Gastrocnemius medialis (tissue), 4 donors: Measurements from ENCODE around the gene SGTA. TPM values are rescaled to one million over a fixed set of nuclear protein-coding genes. Genes with fewer than 3 reads are reported as not detected.
"Not testable (repeated sequence)": the region's sequence is repeated elsewhere in the genome, so short reads cannot be mapped to it uniquely, and the experiment has no call there.

ENCODE experiments used
- ATAC-seq, 2 donors: fragments of 150-250 bp; one replicate each; pipeline ENCODE4 v1.9.1; 2016
- DNase-seq, 2 donors: peaks; one replicate each; pipeline ENCODE4 v3.0.0-alpha.2; 2019
- H3K27ac ChIP-seq, 4 donors: fragments of 200-600 bp; sonication (generic); 1 replicate in 1 of 4; 2 replicates in 3 of 4; pipeline ENCODE4 v1.5.1; 2016 to 2018; ENCODE audit warnings: mild to moderate bottlenecking in 2 of 4, moderate library complexity in 1 of 4
- H3K27me3 ChIP-seq, 3 donors: fragments of 200-600 bp; sonication (generic) in 2 of 3; 1 replicate in 1 of 3; 2 replicates in 2 of 3; pipeline versions ENCODE4 v1.5.1 to v1.6.0; 2016 to 2019; ENCODE audit warnings: mild to moderate bottlenecking in 1 of 3, moderate library complexity in 1 of 3
- H3K36me3 ChIP-seq, 2 donors: fragments of 200-600 bp; sonication (generic) in 1 of 2; one replicate each; pipeline ENCODE4 v1.5.1; 2017 to 2018
- H3K4me1 ChIP-seq, 2 donors: fragments of 200-600 bp; sonication (generic) in 1 of 2; one replicate each; pipeline ENCODE4 v1.5.1; 2016 to 2017; ENCODE audit warnings: mild to moderate bottlenecking in 2 of 2
- H3K4me3 ChIP-seq, 4 donors: fragments of 200-600 bp; sonication (generic) in 3 of 4; 1 replicate in 1 of 4; 2 replicates in 3 of 4; pipeline ENCODE4 v1.5.1; 2016 to 2019; ENCODE audit warnings: mild to moderate bottlenecking in 2 of 4
- H3K9me3 ChIP-seq, 3 donors: fragments of 200-600 bp; sonication (generic) in 2 of 3; 1 replicate in 1 of 3; 2 replicates in 2 of 3; pipeline ENCODE4 v1.5.1; 2016 to 2019
- POLR2A ChIP-seq, 2 donors: fragments of 450-650 bp; IDR thresholded peaks; one replicate each; pipeline ENCODE4 v1.6.1; 2017; ENCODE audit warnings: antibody characterized with exemption in 2 of 2, mild to moderate bottlenecking in 2 of 2, moderate library complexity in 2 of 2
- in situ Hi-C, 4 donors: fragments of 200-750 bp; cut with MboI; loops; one replicate each; pipeline versions ENCODE4 v1.15.0 to v1.8.0; 2017; ENCODE audit warnings: low sequenced_read_pairs in 4 of 4
- intact Hi-C: fragments of 100-400 bp; cut with DNase I; formaldehyde crosslinking; loops from one replicate; pipeline ENCODE4 v1.15.1; 2023; ENCODE audit warnings: low total_unique reads
- total RNA-seq, 4 donors: library from RNA; depleted of rRNA; stranded (reverse); fragments of >200 nt; gene quantifications; one replicate each; pipeline versions ENCODE4 v1.1.0 to v1.2.3, GENCODE V29; 2016
- TF ChIP-seq, protein P1 (sequence below), 5 experiments: fragments of 450-650 bp in 3 of 5; fragments of 200-600 bp in 2 of 5; sonication (generic) in 2 of 5; IDR thresholded peaks in 4 of 5; conservative IDR thresholded peaks in 1 of 5; 1 replicate in 4 of 5; 2 replicates in 1 of 5; pipeline ENCODE4 v1.5.1; 2016 to 2019; ENCODE audit warnings: antibody characterized with exemption in 5 of 5, mild to moderate bottlenecking in 3 of 5, moderate library complexity in 3 of 5

SGTA gene
- total RNA-seq, 4 donors from 2014 or later: 70.0 to 114 (median 91.2) TPM

DNA sequence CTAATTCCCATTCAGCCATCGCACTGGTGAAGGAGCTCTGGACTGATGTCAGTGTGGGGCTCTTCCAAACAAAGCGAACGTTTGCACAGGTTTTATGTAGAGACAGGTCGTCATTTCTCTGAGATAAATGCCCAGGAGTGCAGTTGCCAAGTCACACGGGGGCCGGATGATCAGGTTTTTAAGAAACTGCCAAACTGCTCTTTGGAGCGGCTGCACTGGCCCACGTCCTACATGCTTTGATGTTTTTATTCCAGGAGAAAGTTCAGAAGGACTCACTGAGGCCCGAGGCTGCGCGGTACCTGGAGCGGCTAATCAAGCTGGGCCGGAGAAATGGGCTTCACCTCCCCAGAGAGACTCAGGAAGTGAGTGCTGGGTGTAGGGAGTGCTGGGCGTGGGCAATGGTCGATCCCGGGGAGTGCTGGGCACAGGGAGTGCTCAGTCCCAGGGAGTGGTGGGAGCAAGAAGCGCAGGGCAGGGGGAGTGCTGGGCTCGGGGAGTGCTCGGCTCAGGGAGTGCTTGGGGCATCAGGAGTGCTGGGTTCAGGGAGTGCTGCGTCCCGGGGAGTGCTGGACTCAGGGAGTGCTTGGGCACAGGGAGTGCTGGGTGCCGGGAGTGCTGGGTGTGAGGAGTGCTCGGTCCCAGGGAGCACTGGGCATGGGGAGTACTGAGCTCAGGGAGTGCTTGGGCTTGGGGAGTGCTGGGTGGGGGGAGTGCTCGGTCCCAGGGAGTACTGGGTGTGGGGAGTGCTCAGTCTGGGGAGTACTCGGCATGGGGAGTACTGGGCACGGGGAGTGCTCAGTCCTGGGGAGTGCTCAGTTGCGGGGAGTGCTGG lies 13.0 kb upstream of the SGTA start:
- Histone ChIP-seq H3K27me3 (no peaks in the 10 kb centered on the region), H3K4me1 (no peaks in the 10 kb centered on the region), H3K4me3 (no peak overlapping the region), H3K9me3 (no peaks in the 10 kb centered on the region), H3K27ac (no peak overlapping the region), H3K36me3 (peaks cover 0 to 62% of the 10 kb centered on the region in 2 donors)
- TF ChIP-seq, protein P1, sequence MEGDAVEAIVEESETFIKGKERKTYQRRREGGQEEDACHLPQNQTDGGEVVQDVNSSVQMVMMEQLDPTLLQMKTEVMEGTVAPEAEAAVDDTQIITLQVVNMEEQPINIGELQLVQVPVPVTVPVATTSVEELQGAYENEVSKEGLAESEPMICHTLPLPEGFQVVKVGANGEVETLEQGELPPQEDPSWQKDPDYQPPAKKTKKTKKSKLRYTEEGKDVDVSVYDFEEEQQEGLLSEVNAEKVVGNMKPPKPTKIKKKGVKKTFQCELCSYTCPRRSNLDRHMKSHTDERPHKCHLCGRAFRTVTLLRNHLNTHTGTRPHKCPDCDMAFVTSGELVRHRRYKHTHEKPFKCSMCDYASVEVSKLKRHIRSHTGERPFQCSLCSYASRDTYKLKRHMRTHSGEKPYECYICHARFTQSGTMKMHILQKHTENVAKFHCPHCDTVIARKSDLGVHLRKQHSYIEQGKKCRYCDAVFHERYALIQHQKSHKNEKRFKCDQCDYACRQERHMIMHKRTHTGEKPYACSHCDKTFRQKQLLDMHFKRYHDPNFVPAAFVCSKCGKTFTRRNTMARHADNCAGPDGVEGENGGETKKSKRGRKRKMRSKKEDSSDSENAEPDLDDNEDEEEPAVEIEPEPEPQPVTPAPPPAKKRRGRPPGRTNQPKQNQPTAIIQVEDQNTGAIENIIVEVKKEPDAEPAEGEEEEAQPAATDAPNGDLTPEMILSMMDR (IDR thresholded peaks at IDR 0.05 in 4 of 5, conservative IDR thresholded peaks at IDR 0.05 in 1 of 5): no peak
- TF ChIP-seq POLR2A (IDR thresholded peaks at IDR 0.05): no peak
- intact Hi-C loops (no loop called here), in situ Hi-C loops (no loop called here)
- no peak for ATAC-seq
- no peak for DNase-seq

DNA sequence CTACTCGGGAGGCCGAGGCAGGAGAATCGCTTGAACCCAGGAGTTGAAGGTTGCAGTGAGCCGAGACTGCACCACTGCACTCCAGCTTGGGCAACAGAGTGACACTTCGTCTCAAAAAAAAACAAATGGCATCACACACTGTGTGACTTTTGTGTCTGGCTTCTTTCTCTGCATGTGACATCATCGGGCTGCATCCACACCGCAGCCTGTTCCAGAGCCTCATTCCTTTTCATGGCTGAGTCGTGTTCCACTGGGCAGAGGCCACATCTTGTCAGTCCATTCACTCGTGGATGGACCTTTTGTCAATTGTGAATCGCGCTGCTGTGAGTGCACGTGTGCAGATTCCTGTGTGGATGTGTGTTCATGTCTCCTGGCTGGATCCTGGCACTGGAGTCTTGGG lies 10.5 kb upstream of the SGTA start:
- Histone ChIP-seq H3K4me3 (no peak overlapping the region), H3K27ac (no peak overlapping the region), H3K9me3 (no peaks in the 10 kb centered on the region), H3K36me3 (peaks cover 0 to 55% of the 10 kb centered on the region in 2 donors), H3K27me3 (no peaks in the 10 kb centered on the region), H3K4me1 (no peaks in the 10 kb centered on the region)
- ATAC-seq (no peak), DNase-seq (no peak)
- in situ Hi-C loops: no loop called here
- no peak for TF ChIP-seq POLR2A (IDR thresholded peaks at IDR 0.05)
- TF ChIP-seq, protein P1 (IDR thresholded peaks at IDR 0.05 in 4 of 5, conservative IDR thresholded peaks at IDR 0.05 in 1 of 5): no peak
- intact Hi-C loops: no loop called here

DNA sequence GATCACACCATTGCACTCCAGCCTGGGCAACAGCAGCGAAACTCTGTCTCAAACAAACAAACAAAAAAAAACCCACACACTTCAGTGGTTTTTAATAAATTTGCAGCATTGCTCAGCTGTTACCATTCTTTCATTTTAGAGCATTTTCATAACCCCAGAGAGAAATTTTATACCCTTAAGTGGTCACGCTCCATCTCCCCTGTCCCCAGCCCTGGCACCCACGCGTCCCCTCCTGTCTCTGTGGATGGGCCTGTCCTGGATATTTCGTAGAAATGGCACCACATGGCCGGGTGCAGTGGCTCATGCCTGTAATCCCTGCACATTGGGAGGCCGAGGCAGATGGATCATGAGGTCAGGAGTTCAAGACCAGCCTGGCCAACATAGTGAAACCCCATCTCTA lies 10.1 kb upstream of the SGTA start:
- no peaks in the 10 kb centered on the region for H3K4me1 ChIP-seq
- intact Hi-C loops (no loop called here), in situ Hi-C loops (no loop called here)
- no peak overlapping the region for H3K4me3 ChIP-seq
- H3K9me3 ChIP-seq: no peaks in the 10 kb centered on the region
- H3K27ac ChIP-seq: no peak overlapping the region
- H3K27me3 ChIP-seq: no peaks in the 10 kb centered on the region
- TF ChIP-seq, protein P1 (IDR thresholded peaks at IDR 0.05 in 4 of 5, conservative IDR thresholded peaks at IDR 0.05 in 1 of 5): no peak
- TF ChIP-seq POLR2A (IDR thresholded peaks at IDR 0.05): no peak
- peaks cover 0 to 54% of the 10 kb centered on the region in 2 donors for H3K36me3 ChIP-seq
- DNase-seq: no peak
- no peak for ATAC-seq

DNA sequence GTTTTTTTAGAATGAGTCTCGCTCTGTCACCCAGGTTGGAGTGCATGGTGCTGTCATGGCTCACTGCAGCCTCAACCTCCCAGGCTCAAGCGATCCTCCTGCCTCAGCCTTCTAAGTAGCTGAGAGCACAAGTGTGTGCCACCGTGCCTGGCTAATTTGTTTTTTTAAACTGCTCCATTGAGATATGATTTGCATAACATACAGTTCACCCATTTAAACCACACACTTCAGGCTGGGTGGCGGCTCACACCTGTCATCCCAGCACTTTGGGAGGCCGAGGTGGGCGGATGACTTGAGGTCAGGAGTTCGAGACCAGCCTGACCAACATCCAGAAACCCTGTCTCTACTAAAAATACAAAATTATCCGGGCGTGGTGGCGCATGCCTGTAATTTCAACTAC lies 9.6 kb upstream of the SGTA start:
- DNase-seq, ATAC-seq, in situ Hi-C loops, intact Hi-C loops, H3K4me3 ChIP-seq, H3K27me3 ChIP-seq, H3K9me3 ChIP-seq, H3K27ac ChIP-seq, H3K4me1 ChIP-seq: not testable (repeated sequence)
- peaks cover 0 to 49% of the 10 kb centered on the region in 2 donors for H3K36me3 ChIP-seq

DNA sequence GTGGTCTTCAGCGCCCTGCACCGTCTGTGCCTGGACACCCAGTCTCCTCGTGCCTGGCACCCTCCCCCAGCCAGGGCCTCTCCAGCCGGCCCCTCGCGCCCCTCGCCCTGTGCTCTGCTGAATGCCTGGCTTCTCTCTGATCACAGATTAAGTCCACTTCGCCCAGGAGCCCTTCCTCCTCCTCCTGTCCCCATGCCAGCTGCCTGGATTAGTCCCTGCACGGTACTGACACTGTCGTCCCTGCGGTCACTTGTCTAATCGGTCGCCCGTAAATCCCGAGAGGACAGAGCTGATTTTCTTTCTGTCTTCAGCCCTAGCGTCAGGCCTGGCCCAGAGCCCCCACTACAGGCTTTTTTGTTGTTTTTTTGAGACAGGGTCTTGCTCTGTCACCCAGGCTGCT lies 8.8 kb upstream of the SGTA start:
- ATAC-seq: no peak
- H3K27me3 ChIP-seq: no peaks in the 10 kb centered on the region
- no peaks in the 10 kb centered on the region for H3K4me1 ChIP-seq
- H3K36me3 ChIP-seq: peaks cover 0 to 41% of the 10 kb centered on the region in 2 donors
- H3K9me3 ChIP-seq: no peaks in the 10 kb centered on the region
- DNase-seq: no peak
- no peak overlapping the region for H3K4me3 ChIP-seq
- H3K27ac ChIP-seq: no peak overlapping the region
- intact Hi-C loops: no loop called here
- in situ Hi-C loops: no loop called here
- TF ChIP-seq POLR2A (IDR thresholded peaks at IDR 0.05): no peak
- TF ChIP-seq, protein P1 (IDR thresholded peaks at IDR 0.05 in 4 of 5, conservative IDR thresholded peaks at IDR 0.05 in 1 of 5): no peak
